Esophagus squamous epithelium (tissue), 5 donors: Measurements from ENCODE around the gene TRIM46. TPM values are rescaled to one million over a fixed set of nuclear protein-coding genes. Genes with fewer than 3 reads are reported as not detected.
A peak's percentile ranks its signal among the peaks of the same experiment; 100 is the strongest.

Experiments used
- DNase-seq: peaks from one replicate; lab custom pipeline; 2025; lab: John Stamatoyannopoulos, UW
- H3K27ac ChIP-seq, 4 donors: fragments of 200-600 bp; sonication (generic); one replicate each; pipeline ENCODE4 v1.5.1; 2016 to 2019; ENCODE audit warnings: mild to moderate bottlenecking in 1 of 4
- H3K27me3 ChIP-seq, 4 donors: fragments of 200-600 bp; sonication (generic); 1 replicate in 3 of 4; 2 replicates in 1 of 4; pipeline versions ENCODE4 v1.5.1 to v1.6.0; 2017 to 2021; ENCODE audit warnings: antibody characterized with exemption in 1 of 4
- H3K36me3 ChIP-seq, 3 donors: fragments of 200-600 bp; sonication (generic); one replicate each; pipeline ENCODE4 v1.5.1; 2016 to 2019
- H3K4me1 ChIP-seq, 3 donors: fragments of 200-600 bp; sonication (generic); one replicate each; pipeline ENCODE4 v1.5.1; 2017 to 2019
- H3K4me3 ChIP-seq, 4 donors: fragments of 200-600 bp; sonication (generic); 1 replicate in 3 of 4; 2 replicates in 1 of 4; pipeline ENCODE4 v1.5.1; 2016 to 2019; ENCODE audit warnings: mild to moderate bottlenecking in 2 of 4, moderate library complexity in 1 of 4
- H3K9me3 ChIP-seq, 3 donors: fragments of 200-600 bp; sonication (generic); one replicate each; pipeline ENCODE4 v1.5.1; 2016 to 2019
- POLR2A ChIP-seq, 4 donors: fragments of 450-650 bp; IDR thresholded peaks; one replicate each; pipeline ENCODE4 v1.6.1; 2017; ENCODE audit warnings: antibody characterized with exemption in 4 of 4, mild to moderate bottlenecking in 4 of 4, moderate library complexity in 3 of 4
- WGBS, 2 donors: methylation state at CpG; one replicate each; pipeline ENCODE4 v1.1.5; 2018; 5-methylcytosine and 5-hydroxymethylcytosine counted together
- intact Hi-C: fragments of 100-400 bp; cut with DNase I; formaldehyde crosslinking; loops from one replicate; pipeline ENCODE4 v1.15.0; 2022
- total RNA-seq, 4 donors: library from RNA; depleted of rRNA; stranded (reverse); fragments of >200 nt; gene quantifications; one replicate each; pipeline ENCODE4 v1.1.0, GENCODE V29; 2016
- TF ChIP-seq, protein P1 (sequence below), 6 experiments: fragments of 450-650 bp in 4 of 6; fragments of 200-600 bp in 2 of 6; sonication (generic) in 2 of 6; IDR thresholded peaks; one replicate each; pipeline ENCODE4 v1.5.1; 2016 to 2019; ENCODE audit warnings: antibody characterized with exemption in 6 of 6, mild to moderate bottlenecking in 4 of 6, moderate library complexity in 4 of 6
- donor health status: DM: yes; HTN: yes; CAD: no.

The TRIM46 gene
- total RNA-seq, 4 donors from 2014 or later = 0.30 to 0.53 (median 0.38) TPM; not detected in 1

DNA sequence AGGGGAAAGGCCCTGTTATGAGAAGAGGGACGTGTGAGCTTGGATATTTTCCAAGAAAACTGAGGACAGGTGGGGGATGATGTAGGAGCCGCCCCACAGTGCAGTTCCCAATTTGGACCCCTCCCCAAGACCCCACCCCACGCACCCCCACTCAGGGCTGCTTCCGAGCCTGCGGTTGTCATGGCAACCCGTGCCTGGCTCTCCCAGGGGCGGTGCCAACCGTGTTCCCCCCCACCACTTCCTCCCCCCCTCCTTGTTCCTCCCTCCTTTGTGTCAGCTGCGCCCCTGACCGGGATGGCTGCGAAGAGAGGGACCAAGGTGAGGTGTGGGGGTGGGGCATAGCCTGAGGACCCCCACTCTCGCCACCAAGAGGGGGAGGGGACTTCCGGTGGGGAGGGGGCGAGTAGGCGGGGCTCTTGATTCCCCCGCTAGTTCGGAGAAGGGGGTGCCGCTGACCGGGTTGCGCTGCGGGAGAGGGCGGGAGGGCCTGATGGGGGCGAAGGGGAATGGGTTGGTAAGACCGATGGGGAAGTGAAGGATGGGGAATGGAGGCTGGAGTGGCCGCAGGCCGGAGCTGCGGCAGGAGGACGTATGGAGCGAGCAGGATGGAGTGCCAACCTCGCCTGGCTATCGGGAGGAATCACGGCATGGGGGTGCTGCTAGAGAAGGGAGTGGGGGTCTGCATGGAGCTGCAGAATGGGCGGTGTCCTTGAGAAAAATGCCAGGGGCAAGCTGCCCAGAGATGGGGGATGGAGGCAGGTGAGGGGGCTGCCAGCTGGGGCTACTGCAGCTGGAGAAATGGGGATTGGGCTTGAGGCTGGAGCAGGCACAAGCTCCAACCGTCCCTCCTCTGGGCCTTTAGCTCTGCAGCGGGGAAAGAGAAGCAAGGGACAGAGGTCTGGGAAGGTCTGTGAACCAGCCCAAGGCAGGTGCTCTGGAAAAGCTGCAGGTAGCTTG is 953 bp downstream of the TRIM46 start:
- 17 to 25% methylated on average over 14 to 24 of the region's 35 CpGs for WGBS, 2 donors

DNA sequence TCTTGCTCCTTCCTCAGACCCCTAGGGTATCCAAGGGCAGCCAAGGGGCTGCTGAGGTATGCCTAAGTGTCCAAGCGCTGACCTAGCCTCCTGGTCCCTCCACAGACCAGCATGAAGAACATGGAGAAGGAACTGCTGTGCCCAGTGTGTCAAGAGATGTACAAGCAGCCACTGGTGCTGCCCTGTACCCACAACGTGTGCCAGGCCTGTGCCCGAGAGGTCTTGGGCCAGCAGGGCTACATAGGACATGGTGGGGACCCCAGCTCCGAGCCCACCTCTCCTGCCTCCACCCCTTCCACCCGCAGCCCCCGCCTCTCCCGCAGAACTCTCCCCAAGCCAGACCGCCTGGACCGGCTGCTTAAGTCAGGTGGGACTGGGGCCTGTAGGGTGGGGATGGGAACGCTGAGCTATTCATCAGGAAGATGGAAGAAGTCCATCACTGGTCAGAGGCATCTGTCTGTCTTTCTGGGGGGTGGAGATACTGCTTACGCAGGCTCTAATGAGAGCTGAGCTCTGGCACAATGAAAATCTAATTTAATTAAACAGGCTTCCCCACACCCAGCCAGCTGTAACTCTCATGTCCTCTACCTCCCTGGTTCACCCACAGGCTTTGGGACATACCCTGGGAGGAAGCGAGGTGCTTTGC is 1.8 kb downstream of the TRIM46 start:
- no peak overlapping the region for H3K27ac ChIP-seq
- H3K4me1 ChIP-seq = peaks cover 25 to 58% (median 28%) of the 10 kb centered on the region in 3 donors
- TF ChIP-seq POLR2A (IDR thresholded peaks at IDR 0.05) = no peak
- TF ChIP-seq, protein P1, sequence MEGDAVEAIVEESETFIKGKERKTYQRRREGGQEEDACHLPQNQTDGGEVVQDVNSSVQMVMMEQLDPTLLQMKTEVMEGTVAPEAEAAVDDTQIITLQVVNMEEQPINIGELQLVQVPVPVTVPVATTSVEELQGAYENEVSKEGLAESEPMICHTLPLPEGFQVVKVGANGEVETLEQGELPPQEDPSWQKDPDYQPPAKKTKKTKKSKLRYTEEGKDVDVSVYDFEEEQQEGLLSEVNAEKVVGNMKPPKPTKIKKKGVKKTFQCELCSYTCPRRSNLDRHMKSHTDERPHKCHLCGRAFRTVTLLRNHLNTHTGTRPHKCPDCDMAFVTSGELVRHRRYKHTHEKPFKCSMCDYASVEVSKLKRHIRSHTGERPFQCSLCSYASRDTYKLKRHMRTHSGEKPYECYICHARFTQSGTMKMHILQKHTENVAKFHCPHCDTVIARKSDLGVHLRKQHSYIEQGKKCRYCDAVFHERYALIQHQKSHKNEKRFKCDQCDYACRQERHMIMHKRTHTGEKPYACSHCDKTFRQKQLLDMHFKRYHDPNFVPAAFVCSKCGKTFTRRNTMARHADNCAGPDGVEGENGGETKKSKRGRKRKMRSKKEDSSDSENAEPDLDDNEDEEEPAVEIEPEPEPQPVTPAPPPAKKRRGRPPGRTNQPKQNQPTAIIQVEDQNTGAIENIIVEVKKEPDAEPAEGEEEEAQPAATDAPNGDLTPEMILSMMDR (IDR thresholded peaks at IDR 0.05) = no peak
- H3K9me3 ChIP-seq = no peaks in the 10 kb centered on the region
- peaks cover 0 to 27% (median 0%) of the 10 kb centered on the region in 4 donors for H3K27me3 ChIP-seq
- peaks cover 0 to 7% (median 0%) of the 10 kb centered on the region in 3 donors for H3K36me3 ChIP-seq
- intact Hi-C loops = no loop called here
- DNase-seq = no peak
- 78 to 89% methylated on average over 3 to 4 of the region's 12 CpGs for WGBS, 2 donors
- no peak overlapping the region for H3K4me3 ChIP-seq

More for the DNA sequence above, 953 bp downstream of the TRIM46 start:
- no peak for DNase-seq
- H3K9me3 ChIP-seq = no peaks in the 10 kb centered on the region
- no peak for TF ChIP-seq POLR2A (IDR thresholded peaks at IDR 0.05)
- TF ChIP-seq, protein P1 (IDR thresholded peaks at IDR 0.05) = no peak
- H3K4me3 ChIP-seq = peak overlapping the region in 3 of 4 donors; percentile 92 to 96 (median 95)
- peaks cover 25 to 58% (median 28%) of the 10 kb centered on the region in 3 donors for H3K4me1 ChIP-seq
- H3K27me3 ChIP-seq = peaks cover 0 to 27% (median 0%) of the 10 kb centered on the region in 4 donors
- peaks cover 0 to 15% (median 4%) of the 10 kb centered on the region in 3 donors for H3K36me3 ChIP-seq
- H3K27ac ChIP-seq = peak overlapping the region in 2 of 4 donors; percentile 28 to 33
- intact Hi-C loops = no loop called here

DNA sequence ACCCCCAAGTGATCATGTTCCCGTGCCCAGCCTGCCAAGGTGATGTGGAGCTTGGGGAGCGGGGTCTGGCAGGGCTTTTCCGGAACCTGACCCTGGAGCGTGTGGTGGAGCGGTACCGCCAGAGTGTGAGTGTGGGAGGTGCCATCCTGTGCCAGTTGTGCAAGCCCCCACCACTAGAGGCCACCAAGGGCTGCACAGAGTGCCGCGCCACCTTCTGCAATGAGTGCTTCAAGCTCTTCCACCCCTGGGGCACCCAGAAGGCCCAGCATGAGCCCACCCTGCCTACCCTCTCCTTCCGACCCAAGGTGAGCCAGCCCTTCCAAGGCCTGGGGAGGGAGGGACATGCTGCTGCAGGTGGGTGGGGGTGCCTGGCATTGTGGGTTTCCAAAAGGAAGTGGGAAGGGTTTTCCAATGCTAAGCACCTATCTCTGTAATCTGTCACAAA is 2.3 kb downstream of the TRIM46 start:
- no peak overlapping the region for H3K27ac ChIP-seq
- no peak overlapping the region for H3K4me3 ChIP-seq
- no peaks in the 10 kb centered on the region for H3K9me3 ChIP-seq
- peaks cover 0 to 1% (median 0%) of the 10 kb centered on the region in 3 donors for H3K36me3 ChIP-seq
- intact Hi-C loops = no loop called here
- TF ChIP-seq, protein P1 (IDR thresholded peaks at IDR 0.05) = no peak
- TF ChIP-seq POLR2A (IDR thresholded peaks at IDR 0.05) = no peak
- H3K27me3 ChIP-seq = peaks cover 0 to 27% (median 0%) of the 10 kb centered on the region in 4 donors
- 57 to 92% methylated on average over 1 to 4 of the region's 9 CpGs for WGBS, 2 donors
- no peak for DNase-seq
- H3K4me1 ChIP-seq = peaks cover 25 to 61% (median 28%) of the 10 kb centered on the region in 3 donors

GRCh38 chr1:155176544-155177071 is 3.0 kb downstream of the TRIM46 start:
- intact Hi-C loops = no loop called here
- no peaks in the 10 kb centered on the region for H3K36me3 ChIP-seq
- peaks cover 25 to 60% (median 28%) of the 10 kb centered on the region in 3 donors for H3K4me1 ChIP-seq
- DNase-seq = no peak
- H3K4me3 ChIP-seq = no peak overlapping the region
- peaks cover 0 to 27% (median 0%) of the 10 kb centered on the region in 4 donors for H3K27me3 ChIP-seq
- 58 to 59% methylated on average over 8 of the region's 8 CpGs for WGBS, 2 donors
- TF ChIP-seq, protein P1 (IDR thresholded peaks at IDR 0.05) = peak; percentile 90 to 97 (median 94)
- no peak for TF ChIP-seq POLR2A (IDR thresholded peaks at IDR 0.05)
- peak overlapping the region; percentile 47 to 73 (median 70) for H3K27ac ChIP-seq
- H3K9me3 ChIP-seq = no peaks in the 10 kb centered on the region
